Transverse colon (tissue), 4 donors: ENCODE results near the gene CDC42BPG. TPM values are rescaled to one million over a fixed set of nuclear protein-coding genes. Genes with fewer than 3 reads are reported as not detected.
A peak's percentile ranks its signal among the peaks of the same experiment; 100 is the strongest.

Experiments used
- DNase-seq: peaks from one replicate; pipeline ENCODE4 v3.0.0-alpha.2; 2019
- H3K27ac ChIP-seq, 4 donors: fragments of 200-600 bp; sonication (generic); 2 replicates each; pipeline ENCODE4 v1.5.1; 2016 to 2018; ENCODE audit warnings: inconsistent platforms in 4 of 4
- H3K27me3 ChIP-seq: fragments of 200-600 bp; sonication (generic); 2 replicates; pipeline ENCODE4 v1.5.1; 2017; ENCODE audit warnings: inconsistent platforms
- H3K36me3 ChIP-seq, 4 donors: fragments of 200-600 bp; sonication (generic); 2 replicates each; pipeline ENCODE4 v1.5.1; 2017 to 2019; ENCODE audit warnings: inconsistent platforms in 4 of 4
- H3K4me1 ChIP-seq, 4 donors: fragments of 200-600 bp; sonication (generic); 2 replicates each; pipeline ENCODE4 v1.5.1; 2017 to 2020; ENCODE audit warnings: inconsistent platforms in 4 of 4
- H3K4me3 ChIP-seq, 4 donors: fragments of 200-600 bp; sonication (generic); 1 replicate in 1 of 4; 2 replicates in 3 of 4; pipeline versions ENCODE4 v1.5.1 to v1.6.1; 2017 to 2019; ENCODE audit warnings: inconsistent platforms in 4 of 4
- H3K9me3 ChIP-seq, 2 donors: fragments of 200-600 bp; sonication (generic); 2 replicates each; pipeline ENCODE4 v1.5.1; 2017 to 2019; ENCODE audit warnings: inconsistent platforms in 2 of 2
- CTCF ChIP-seq, 5 experiments: fragments of 200-600 bp in 3 of 5; fragments of 450-650 bp in 2 of 5; sonication (generic) in 3 of 5; IDR thresholded peaks; 1 replicate in 2 of 5; 2 replicates in 3 of 5; pipeline ENCODE4 v1.5.1; 2016 to 2017; ENCODE audit warnings: antibody characterized with exemption in 5 of 5, inconsistent platforms in 3 of 5, mild to moderate bottlenecking in 2 of 5, moderate library complexity in 1 of 5
- EP300 ChIP-seq: sonication (generic); formaldehyde crosslinking; IDR thresholded peaks from one replicate; pipeline ENCODE4 v1.6.1; 2017; ENCODE audit warnings: antibody characterized with exemption, low read depth
- POLR2A ChIP-seq: fragments of 450-650 bp; IDR thresholded peaks from one replicate; pipeline ENCODE4 v1.6.1; 2016; ENCODE audit warnings: antibody characterized with exemption, mild to moderate bottlenecking, moderate library complexity
- POLR2AphosphoS5 ChIP-seq, 3 donors: sonication (generic); formaldehyde crosslinking; IDR thresholded peaks; one replicate each; pipeline ENCODE4 v1.6.1; 2016; ENCODE audit warnings: antibody characterized with exemption in 3 of 3
- WGBS, 2 donors: methylation state at CpG; one replicate each; pipeline ENCODE4 v1.1.5; 2018; ENCODE audit warnings: low coverage in 1 of 2; 5-methylcytosine and 5-hydroxymethylcytosine counted together
- in situ Hi-C, 4 donors: fragments of 200-750 bp; cut with MboI; loops; one replicate each; pipeline versions ENCODE4 v1.15.0 to v1.15.1; 2017; ENCODE audit warnings: low sequenced_read_pairs in 3 of 4, low pct_ligation_motif_present in 1 of 4, low pct_unique_long_range_greater_than_20kb in 1 of 4
- intact Hi-C: fragments of 100-400 bp; cut with DNase I; formaldehyde crosslinking; loops from one replicate; pipeline ENCODE4 v1.15.1; 2023; ENCODE audit warnings: low total_unique reads
- total RNA-seq, 4 donors: library from RNA; depleted of rRNA; stranded (reverse); fragments of >200 nt; gene quantifications; one replicate each; pipeline ENCODE4 v1.1.0, GENCODE V29; 2016

CDC42BPG gene
- total RNA-seq, 4 donors from 2014 or later = 32.6 to 82.3 (median 46.9) TPM

DNA sequence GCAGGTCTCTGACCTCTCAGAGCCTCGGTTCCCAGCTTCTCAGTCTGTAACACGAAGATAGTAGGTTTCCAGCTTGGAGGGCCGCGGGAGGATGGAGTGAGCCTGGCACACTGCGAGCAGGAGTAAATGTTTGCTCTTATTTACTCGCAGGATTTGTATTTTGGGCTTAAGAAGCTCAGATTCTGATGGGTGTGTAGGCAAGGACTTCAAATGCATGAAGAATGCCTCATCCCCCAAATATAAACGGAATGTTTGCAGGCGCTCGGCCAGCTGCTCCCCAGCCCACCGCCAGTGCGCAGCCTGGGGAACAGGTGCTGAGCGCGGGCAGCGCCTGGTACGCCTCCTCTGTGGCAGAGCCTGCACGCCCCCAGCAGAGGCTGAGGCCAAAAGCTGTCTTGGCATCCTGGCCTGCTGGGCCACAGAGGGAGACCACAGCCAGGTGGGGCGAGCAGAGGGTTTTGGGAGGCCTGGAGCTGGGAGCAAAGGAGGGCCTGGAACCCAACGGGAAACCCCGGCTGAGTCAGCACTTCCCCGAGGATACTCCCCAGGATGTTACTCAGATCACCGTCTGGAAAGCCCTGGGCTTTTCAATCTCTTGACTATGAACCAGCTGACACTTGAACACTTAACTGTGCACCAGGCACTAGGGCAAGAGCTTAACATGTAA, 24.6 kb upstream of the CDC42BPG start:
- no peaks in the 10 kb centered on the region for H3K9me3 ChIP-seq
- no peaks in the 10 kb centered on the region for H3K27me3 ChIP-seq
- no peak for DNase-seq
- peaks cover 65 to 83% (median 71%) of the 10 kb centered on the region in 4 donors for H3K4me1 ChIP-seq
- H3K36me3 ChIP-seq = peaks cover 0 to 5% (median 0%) of the 10 kb centered on the region in 4 donors
- peak overlapping the region; percentile 79 to 96 (median 94) for H3K27ac ChIP-seq
- in situ Hi-C loops = no loop called here
- intact Hi-C loops = no loop called here
- TF ChIP-seq POLR2AphosphoS5 (IDR thresholded peaks at IDR 0.05) = no peak
- no peak for TF ChIP-seq CTCF (IDR thresholded peaks at IDR 0.05)
- no peak for TF ChIP-seq POLR2A
- no peak for TF ChIP-seq EP300
- WGBS, 2 donors = 52 to 64% methylated on average over 4 to 21 of the region's 21 CpGs
- no peak overlapping the region for H3K4me3 ChIP-seq

DNA sequence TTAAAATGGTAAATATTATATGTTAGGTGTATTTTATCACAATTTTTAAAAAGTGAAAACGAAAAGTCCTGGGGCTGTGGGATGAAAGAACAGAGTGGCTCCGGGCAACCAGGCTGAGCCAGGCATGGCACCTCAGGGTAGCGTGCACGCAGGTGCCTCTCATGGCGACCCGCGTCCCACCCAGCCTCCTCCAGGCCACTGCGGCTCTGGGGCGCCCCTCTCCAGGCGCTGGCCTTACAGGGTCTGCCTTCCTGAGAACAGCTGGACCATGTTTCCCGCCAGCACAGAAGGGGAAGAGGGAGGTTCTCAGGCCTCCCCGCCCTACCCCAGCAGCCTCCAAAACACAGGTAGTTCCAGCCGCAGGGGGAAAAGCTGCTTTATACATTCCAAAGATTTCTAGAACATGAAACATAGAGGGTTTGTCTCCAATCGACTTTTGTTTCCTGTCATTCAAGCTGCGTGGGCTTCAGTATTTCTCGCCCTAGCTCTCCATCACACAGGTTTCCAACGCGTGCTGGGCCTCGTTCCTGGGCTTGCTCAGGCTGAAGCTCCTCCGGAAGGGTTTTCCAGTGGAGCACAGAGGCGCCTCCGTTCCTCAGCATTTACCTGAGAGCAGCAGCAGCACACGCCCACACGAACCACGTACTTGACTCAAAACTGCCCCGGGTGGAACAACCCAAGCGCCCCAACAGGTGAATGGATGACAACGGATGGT, 23.5 kb upstream of the CDC42BPG start:
- Histone ChIP-seq H3K36me3 (no peaks in the 10 kb centered on the region), H3K9me3 (no peaks in the 10 kb centered on the region), H3K4me3 (no peak overlapping the region), H3K27ac (peak overlapping the region; percentile 79 to 96 (median 94)), H3K27me3 (no peaks in the 10 kb centered on the region), H3K4me1 (peaks cover 71 to 88% (median 75%) of the 10 kb centered on the region in 4 donors)
- TF ChIP-seq CTCF (IDR thresholded peaks at IDR 0.05) (no peak), POLR2A (no peak), EP300 (no peak), POLR2AphosphoS5 (IDR thresholded peaks at IDR 0.05) (no peak)
- intact Hi-C loops (no loop called here), in situ Hi-C loops (no loop called here)
- WGBS, 2 donors = 76 to 93% methylated on average over 3 to 28 of the region's 28 CpGs
- DNase-seq = no peak

DNA sequence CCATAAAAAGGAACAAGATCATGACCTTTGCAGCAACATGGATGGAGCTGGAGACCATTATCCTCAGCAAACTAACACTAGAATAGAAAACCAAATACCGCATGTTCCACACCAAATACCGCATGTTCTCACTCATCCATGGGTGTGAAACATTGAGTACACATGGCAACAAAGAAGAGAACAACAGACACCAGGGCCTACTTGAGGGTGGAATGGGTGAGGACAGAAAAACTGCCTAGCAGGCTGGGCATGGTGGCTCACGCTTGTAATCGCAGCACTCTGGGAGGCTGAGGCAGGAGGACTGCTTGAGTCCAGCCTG, 21.7 kb upstream of the CDC42BPG start:
- intact Hi-C loops = no loop called here
- Histone ChIP-seq H3K9me3 (no peaks in the 10 kb centered on the region), H3K27me3 (no peaks in the 10 kb centered on the region), H3K27ac (peak overlapping the region; percentile 93 to 96 (median 94)), H3K36me3 (no peaks in the 10 kb centered on the region), H3K4me3 (no peak overlapping the region), H3K4me1 (peaks cover 57 to 86% (median 65%) of the 10 kb centered on the region in 4 donors)
- in situ Hi-C loops = no loop called here
- TF ChIP-seq POLR2A (no peak), CTCF (IDR thresholded peaks at IDR 0.05) (no peak), POLR2AphosphoS5 (IDR thresholded peaks at IDR 0.05) (no peak), EP300 (no peak)
- DNase-seq = no peak
- 81% methylated on average over 4 of the region's 4 CpGs; no CpG with 5 or more reads in 1 of the 2 donors for WGBS, 2 donors

DNA sequence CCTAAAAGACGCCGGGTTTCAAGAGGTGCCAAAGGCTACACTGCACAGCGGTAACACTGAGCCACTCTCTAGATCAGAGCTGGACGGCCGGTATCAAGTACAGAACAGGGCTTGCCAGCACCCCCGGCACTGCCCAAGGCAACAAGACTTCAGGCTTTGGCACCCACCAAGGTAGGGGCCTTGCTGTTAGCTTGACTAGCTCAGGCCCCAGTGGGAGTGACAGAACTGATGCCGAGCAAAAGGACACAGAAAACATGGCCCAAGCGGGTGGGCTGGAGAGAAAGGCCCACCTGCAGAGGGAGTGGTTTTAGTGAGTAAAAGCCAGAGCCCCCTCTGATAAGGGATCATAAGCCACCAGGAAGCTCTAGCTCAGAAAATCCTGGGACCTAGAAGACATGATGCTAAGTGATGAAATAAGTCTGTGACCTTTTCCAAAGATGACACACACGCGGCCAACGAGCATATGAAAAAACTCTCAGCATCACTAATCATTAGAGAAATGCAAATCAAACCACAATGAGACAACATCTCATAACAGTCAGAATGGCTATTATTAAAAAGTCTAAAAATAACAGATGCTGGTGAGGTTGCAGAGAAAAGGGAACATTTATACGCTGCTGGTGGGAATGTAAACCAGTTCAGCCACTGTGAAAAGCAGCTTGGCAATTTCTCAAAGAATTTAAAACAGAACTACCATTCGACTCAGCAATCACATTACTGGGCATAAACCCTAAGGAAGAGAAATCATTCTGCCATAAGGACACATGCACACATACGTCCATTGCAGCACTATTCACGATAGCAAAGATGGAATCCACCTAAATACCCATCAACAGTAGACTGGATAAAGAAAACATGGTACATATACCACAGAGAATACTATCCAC, 21.1 kb upstream of the CDC42BPG start:
- no peaks in the 10 kb centered on the region for H3K9me3 ChIP-seq
- 44 to 55% methylated on average over 7 to 15 of the region's 15 CpGs for WGBS, 2 donors
- H3K4me3 ChIP-seq = peak overlapping the region in 1 of 4 donors; percentile 11
- H3K4me1 ChIP-seq = peaks cover 50 to 83% (median 59%) of the 10 kb centered on the region in 4 donors
- DNase-seq = no peak
- intact Hi-C loops = no loop called here
- in situ Hi-C loops = no loop called here
- H3K27me3 ChIP-seq = no peaks in the 10 kb centered on the region
- no peaks in the 10 kb centered on the region for H3K36me3 ChIP-seq
- TF ChIP-seq POLR2AphosphoS5 (IDR thresholded peaks at IDR 0.05) (peak in 2 of 3 donors; percentile 20 to 56), POLR2A (no peak)
- peak overlapping the region; percentile 93 to 96 (median 94) for H3K27ac ChIP-seq
